Activated CD4-positive, alpha-beta T cell treated with anti-CD3 and anti-CD28 coated beads, Interleukin-2, amount 50 U/mL, for 24 hours (primary cell): Measurements from ENCODE around the gene RFX7.
"Not testable (repeated sequence)": the region's sequence is repeated elsewhere in the genome, so short reads cannot be mapped to it uniquely, and the experiment has no call there.

Source experiments
- DNase-seq, 2 donors: peaks; one replicate each; pipeline ENCODE4 v3.0.0-alpha.2; 2020; ENCODE audit warnings: low read depth in 1 of 2, low spot score in 1 of 2

Gene RFX7

DNA sequence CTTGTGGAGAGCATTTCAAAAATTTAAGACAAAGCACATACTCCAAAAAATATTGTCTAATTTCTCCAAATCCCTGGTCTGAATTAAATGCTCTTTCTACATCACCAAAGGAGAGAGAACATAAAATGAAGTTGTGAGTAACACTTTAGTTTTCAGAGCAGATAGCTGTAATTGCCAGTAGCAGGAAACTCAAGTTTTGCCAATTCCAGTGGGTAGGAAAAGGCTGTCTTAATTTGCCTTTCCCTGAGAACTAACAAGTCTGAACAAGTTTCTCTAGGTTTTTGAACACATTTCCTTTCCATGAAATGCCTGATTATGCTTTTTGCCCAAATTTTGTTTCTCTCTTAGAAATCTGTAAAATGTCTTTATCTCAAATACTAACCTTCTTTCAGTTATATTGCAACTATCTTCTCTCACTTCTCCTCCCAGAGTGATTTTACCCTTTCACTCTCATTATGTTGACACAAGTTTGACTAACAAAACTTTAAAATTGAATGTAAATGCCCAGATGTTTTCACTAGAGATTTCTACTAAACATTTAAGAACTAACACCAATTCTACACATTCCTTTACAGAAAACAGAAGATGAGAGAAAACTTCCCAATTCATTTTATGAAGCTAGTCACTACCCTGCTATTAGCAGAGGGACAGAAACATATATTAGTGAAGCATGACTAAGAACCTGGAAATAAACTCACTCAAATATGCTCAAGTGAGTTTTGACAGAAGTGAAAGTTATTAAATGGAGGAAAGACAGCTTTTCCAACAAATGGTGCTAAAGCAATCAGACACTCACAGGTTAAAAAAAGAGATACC, 38.4 kb downstream of the RFX7 start:
- no peak for DNase-seq

DNA sequence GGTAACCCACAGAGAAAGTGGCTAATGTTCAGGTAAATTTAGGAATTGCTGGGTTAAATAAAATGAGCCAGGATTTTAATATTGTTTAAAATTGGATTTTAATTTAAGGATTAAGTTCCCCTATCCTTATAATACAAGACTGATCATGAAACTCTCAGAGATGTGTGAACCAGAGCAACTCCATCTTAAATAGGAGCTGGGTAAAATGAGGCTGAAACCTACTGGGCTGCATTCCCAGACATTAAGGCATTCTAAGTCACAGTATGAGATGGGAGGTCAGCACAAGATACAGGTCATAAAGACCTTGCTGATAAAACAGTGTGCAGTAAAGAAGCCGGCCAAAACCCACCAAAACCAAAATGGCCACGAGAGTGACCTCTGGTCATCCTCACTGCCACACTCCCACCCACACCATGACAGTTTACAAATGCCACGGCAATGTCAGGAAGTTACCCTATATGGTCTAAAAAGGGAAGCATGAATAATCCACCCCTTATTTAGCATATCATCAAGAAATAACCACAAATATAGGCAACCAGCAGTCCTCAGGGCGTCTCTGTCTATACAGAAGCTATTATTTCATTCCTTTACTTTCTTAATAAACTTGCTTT, 40.3 kb downstream of the RFX7 start:
- not testable (repeated sequence) for DNase-seq

DNA sequence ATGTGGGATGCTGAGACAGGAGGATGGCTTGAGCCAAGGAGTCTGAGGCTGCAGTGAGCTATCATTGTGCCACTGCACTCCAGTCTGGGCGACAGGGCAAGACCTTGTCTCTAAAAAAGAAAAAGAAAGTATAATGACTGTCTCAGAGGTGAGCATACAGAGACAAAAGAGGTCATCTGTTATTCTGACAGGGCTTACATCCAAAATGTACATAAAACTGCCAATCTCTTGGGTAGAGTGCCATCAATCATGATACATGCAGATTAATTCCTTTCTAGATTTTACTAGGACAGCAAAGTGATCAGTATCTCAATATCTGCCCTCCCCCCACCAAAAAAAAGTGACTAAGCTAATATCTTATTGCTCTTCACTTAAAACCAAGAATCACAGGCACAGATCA, 41.0 kb downstream of the RFX7 start:
- DNase-seq, result no peak

DNA sequence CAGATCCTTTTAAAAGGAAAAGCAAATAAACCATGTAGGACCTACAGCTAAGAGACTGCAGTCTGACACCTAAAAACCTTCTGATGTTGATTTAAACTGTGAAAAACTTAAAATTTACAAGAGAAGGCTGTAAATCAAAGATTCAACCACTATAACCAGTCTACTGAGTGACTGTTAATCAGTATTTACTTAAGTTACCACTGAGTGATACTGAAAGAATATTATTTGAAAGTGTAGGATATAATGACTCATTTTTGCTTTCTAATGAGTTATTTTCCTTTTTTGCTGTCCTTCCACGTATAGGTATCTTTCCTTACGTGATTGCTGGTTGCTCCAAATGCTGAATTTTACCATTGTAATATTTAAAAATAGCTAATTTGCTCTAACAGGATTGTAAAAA, 44.6 kb downstream of the RFX7 start:
- DNase-seq, result no peak

DNA sequence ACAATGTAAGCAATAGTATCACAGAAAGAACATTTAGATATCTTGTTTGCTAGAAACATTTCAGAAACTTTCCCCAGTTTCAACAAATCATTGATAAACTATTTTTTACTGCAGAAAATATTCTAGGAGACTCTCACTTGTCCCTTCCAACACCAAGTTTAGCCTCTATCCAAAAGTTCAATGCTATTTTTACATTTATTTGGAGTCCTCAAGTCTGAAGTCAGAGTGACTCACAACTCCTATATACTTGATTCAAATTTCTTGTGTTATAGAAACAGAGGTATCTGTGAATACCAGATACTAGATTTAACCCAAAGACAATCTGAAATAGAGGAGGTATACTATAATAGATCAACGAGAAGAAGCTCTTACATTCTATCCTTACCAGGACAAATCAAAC, 49.6 kb downstream of the RFX7 start:
- no peak for DNase-seq

DNA sequence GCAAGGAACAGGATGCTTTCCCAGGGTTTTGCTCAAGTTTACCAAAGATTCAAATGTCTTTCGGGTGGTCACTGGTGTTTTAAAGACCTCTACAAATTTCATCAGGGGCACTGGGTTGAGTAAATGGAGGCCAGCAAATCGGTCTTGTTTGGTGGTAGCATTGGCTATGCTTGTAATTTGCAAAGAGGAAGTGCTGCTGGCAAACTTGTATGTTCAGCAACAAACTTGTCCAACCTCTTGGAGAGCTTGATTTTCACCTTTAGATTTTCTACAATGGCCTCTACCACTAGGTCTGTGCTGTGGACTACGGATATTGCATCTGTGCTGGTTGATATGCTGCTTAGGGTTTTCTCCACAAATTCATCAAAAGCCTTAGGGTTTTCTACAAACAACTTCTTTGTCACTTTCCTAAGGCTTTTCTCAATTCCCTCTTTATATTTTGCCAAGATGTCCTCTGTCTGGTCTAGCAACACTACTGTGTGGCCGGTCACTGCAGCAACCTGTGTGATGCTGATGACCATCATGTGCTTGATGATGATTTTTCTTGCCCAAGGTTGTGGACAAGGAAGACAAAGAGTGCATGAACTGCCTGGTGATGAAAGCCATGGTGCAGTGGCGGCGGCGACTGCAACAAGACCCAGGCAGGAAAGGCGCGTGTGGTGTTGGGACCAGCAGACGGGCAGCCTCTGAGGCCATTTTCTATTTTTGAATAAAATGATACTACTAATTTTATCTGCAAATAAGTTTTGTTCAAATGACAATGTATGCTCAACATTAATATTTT, 50.8 kb downstream of the RFX7 start:
- no peak for DNase-seq

DNA sequence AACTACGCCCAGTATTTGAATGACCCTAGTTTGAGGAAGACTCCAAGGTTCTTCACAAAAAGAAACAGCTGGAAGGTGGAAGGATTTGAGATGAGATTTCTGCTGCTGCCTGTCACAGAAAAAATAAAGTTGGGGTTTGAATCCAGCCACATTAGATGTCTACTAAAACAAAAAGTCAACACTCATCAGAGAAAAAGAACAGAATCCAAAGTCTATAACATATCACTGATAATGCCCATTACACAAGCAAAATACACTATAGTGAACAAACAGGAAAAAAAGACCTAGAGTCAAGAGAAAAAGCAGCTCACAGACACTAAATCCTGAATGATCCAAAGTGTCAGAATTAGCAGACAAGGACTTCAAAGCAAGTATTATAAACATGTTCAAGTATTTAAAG, 56.0 kb downstream of the RFX7 start:
- no peak for DNase-seq

DNA sequence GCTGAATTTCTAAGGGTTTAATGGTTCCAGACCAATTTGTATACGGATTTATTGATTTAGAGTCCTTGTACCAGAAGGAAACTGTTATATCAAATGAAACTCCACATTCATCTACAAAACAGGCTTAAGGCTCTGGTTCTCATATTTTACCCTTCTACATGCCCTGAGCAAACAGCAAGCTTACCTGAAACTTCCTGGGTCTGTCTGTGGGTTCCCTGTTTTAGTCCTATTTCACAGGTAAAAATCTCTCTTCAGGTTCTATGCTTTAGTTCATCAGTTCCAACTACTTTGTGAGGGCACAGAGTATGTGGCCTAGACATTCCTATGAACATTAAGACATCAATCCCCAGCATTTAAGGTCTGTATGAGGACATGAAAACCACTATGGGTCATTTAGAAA, 57.7 kb downstream of the RFX7 start:
- no peak for DNase-seq

DNA sequence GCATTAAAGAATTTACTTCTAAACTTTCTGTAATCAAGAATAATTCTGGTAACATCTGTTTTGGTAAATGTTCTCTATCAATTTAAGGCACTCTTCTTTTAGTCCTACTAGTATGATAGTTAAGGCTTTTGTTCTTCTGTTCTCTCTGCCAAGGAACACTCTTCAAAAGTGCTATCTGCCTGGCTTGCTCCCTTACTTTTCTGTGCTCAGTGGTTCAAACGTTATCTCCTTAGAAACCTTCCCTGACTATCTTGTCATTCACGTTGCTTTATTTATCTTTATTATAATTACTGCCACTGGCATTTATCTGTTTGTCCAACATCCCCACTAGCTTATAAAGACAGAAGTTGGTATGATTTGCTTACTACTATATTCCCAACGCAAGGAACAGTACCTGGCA, 59.2 kb downstream of the RFX7 start:
- DNase-seq, result no peak

DNA sequence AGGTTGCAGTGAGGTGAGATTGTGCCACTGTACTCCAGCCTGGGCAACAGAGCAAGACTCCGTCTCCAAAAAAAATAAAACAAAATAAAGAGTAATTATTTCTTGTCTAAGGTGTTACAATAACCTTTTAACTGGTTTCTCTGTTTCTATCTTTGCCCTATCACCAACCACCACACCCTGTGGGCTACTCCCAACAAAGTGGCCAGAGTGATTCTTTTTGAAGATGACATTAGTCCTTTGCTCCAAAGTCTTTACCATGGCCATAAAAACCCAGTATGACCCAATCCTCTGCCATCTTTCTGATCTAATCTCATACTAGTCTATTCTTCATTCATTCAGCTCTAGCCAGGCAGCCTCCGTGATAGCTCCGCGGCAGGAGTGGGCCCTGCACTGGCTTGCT, 62.8 kb downstream of the RFX7 start:
- no peak for DNase-seq

DNA sequence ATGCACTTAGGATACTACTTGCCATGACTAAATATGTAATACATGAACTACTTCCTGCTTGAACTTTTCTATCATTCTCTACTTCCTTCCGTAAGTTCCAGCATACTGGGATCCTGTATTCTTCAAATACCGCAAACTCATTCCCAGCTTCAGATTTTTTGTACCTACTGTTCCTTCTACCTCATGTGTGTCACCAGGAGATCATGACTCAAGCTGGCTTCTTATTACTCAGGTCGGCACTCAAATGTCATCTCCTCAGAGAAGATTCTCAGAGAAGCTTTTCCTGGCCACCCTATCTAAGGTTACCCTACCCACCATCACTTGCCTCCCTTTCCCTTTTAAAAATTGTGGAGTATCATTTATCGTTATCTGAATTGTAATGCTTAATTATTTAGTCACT, 66.7 kb downstream of the RFX7 start:
- no peak for DNase-seq

DNA sequence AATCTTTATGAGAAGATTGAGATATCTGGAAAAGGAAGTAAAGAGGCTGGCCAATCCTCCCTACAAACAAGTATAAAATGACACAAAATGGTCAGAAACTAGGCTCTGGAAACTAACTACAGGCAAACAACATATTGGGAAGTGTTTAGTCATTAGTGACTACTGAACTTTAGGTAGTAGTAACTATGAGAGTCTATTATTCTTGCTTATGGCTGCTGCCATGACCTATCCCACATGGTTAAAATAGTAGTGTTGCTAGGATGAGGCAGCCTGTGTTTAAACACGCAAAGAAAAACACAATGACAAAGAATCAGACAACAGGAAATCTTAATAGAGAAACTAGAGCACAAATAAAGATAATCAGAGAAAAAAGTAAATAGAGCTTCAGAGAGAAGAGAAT, 67.9 kb downstream of the RFX7 start:
- DNase-seq, result no peak

DNA sequence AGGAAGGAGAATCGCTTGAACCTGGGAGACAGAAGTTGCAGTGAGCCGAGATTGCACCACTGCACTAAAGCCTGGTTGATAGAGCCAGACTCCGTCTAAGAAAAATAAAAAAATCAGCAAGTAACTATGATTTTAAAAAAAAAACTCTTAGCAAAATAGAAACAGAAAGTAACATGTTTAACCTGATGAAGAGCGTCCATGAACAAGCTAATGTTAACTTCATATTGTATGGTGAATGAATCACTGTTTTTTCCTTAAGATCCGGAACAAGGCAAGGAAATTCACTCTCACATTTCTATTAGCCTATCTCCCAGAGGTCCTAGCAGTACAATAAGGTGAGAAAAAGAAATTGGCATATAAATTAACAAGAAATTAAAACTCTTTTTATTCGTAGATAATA, 69.0 kb downstream of the RFX7 start:
- DNase-seq, result no peak

DNA sequence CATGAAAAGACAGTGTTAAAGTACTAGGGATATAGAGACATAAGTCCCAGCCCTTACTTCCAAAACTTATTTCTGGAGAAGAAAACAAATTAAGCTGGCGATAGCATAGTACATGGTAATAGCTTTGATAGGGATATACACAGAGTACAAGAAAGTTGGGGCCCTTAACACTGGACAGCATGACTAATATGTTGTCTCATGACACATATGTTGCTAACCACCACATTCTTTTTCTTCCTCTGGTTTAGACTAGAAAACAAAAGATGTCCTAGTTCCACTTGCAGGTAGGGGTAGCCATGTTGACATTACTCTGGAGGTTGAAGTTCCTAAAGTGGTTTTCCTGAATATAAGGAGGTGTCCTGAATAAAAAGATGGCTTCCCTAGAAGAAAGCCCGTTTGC, 75.3 kb downstream of the RFX7 start:
- no peak for DNase-seq

DNA sequence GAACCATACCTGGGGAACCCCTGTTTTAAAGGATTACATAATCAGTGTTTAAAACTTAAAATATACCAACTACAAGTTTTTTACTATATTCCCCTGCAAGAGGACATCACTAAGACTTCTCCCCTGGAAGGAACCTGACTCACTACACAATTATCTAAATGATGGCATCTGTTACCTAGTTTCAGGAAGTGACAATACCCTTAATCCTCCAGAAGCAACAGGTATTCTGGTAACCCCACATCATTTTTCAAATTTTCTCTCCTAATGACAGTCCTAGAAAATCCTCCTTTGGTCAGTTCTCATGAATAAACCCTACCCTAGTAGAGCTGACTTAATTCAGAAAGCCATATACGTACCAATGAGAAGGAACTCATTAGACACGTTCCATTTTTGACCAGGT, 78.4 kb downstream of the RFX7 start:
- no peak for DNase-seq

DNA sequence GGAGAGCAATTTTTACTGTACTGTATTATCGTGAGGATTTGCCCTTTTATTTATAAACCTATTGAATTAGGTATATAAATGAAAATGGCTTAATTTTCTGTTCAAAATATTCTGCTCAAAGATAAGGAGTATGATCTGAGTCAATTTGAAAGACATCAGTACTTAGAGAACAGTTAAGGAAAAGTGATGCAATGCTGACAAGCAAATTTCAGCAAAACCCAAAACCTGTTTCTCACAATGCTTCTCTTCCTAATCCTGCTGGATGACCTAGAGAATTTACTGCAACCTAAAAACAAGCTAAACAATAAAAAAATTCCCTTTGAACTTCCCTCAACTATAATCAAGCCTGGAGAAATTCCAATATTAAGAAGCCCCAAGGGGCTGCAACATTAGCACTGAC, 82.7 kb downstream of the RFX7 start:
- no peak for DNase-seq

DNA sequence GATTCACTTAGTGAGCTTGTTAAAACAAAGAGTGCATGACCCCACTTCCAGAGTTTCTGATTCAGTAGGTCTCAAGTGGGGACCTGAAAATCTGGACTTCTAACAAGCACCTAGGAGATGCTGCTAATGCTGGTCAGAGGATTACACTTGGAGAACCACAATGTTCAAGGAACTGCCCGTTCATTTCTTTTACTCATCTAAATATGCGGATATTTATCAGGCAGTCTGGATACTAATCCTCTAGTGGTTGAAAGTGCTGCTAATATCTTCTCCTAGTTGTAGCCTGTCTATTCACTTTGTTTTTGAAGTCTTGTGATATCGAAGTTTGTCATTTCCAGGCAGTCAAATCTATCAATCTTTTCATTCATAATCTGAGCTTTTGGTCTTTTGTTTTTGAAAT, 86.8 kb downstream of the RFX7 start:
- no peak for DNase-seq

DNA sequence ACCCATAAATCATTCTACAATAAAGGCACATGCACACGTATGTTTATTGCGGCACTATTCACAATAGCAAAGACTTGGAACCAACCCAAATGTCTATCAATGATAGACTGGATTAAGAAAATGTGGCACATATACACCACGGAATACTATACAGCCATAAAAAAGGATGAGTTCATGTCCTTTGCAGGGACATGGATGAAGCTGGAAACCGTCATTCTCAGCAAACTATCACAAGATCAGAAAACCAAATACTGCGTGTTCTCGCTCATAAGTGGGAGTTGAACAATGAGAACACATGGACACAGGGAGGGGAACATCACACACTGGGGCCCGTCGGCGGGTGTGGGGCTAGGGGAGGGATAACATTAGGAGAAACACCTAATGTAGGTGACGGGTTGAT, 88.4 kb downstream of the RFX7 start:
- DNase-seq, result not testable (repeated sequence)

DNA sequence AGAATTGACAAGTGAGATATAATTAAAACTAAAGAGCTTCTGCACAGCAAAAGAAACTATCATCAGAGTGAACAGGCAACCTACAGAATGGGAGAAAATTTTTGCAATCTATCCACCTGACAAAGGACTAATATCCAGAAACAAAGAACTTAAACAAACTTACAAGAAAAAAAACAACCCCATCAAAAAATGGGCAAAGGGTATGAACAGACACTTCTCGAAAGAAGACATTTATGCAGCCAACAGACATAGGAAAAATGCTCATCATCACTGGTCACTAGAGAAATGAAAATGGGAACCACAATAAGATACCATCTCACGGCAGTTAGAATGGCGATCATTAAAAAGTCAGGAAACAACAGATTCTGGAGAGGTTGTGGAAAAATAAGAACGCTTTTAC, 88.9 kb downstream of the RFX7 start:
- not testable (repeated sequence) for DNase-seq

DNA sequence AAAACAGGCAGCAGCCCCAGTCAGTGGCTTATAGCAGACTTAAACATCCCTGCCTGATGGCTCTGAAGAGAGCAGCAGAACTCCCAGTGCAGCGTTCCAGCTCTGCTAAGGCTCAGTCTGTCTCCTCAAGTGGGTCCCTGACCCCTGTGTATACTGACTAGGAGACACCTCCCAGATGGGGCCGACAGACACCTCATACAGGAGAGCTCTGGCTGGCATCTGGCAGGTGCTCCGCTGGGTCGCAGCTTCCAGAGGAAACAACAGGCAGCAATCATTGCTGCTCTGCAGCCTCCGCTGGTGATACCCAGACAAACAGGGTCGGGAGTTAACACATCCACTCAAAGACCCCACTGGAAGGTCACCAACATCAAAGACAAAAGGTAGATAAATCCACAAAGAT, 93.5 kb downstream of the RFX7 start:
- DNase-seq, result no peak

DNA sequence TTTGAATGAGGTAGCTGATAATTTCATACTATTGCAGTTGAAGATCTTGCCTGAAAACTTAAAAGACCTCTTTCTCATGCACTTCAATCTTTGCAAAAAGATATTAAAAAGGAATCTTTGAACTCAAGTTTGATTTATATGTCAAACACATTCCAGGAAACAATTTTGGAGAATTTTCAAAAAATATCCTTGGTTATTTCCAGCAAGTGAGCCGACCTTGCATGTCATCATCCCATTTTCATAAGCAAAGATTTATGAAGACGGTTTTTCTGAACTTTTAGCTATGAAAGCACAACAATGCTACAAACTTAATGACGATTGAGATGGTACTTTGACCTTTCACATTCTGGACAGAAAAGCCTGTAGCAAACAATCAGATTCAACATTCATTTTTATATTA, 95.6 kb downstream of the RFX7 start:
- no peak for DNase-seq

DNA sequence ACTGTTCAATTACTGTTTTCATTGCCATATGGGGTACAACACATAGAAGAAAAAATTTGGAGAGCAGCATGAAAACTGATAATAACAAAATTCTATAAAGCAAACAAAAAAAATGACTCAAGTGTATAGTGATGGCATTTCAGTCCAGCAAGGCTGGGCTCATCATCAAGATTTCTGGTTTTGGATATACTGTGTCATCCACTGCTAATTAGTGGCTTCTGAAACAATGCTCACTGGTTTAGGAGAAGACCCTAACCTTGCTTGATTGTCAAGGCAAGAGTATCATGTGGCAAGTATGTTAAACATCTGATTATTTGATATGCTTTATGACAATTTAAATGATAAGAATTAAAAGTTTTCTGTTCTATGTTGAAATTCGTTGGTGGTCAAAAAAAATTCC, 96.9 kb downstream of the RFX7 start:
- DNase-seq, result no peak
